HepG2 (cell line): ENCODE measurements around the gene CLPTM1. TPM values are rescaled to one million over a fixed set of nuclear protein-coding genes. Genes with fewer than 3 reads are reported as not detected.

ENCODE experiments used
- ATRX ChIP-seq: sonication (generic); formaldehyde crosslinking; IDR thresholded peaks from 2 replicates; pipeline ENCODE4 v1.4.0; 2020; ENCODE audit warnings: missing genetic modification reagents, borderline replicate concordance
- JUNB ChIP-seq: sonication (generic); formaldehyde crosslinking; IDR thresholded peaks from 2 replicates; pipeline ENCODE4 v1.8.0; 2022; ENCODE audit warnings: missing genetic modification reagents, mild to moderate bottlenecking, borderline replicate concordance
- KDM5B ChIP-seq: sonication (generic); formaldehyde crosslinking; IDR thresholded peaks from 2 replicates; pipeline ENCODE4 v1.4.0; 2020; ENCODE audit warnings: missing genetic modification reagents, mild to moderate bottlenecking, borderline replicate concordance
- KLF12 ChIP-seq: sonication (generic); formaldehyde crosslinking; IDR thresholded peaks from 2 replicates; pipeline ENCODE4 v1.4.0; 2020; ENCODE audit warnings: missing genetic modification reagents, borderline replicate concordance
- NCOA5 ChIP-seq: sonication (generic); formaldehyde crosslinking; IDR thresholded peaks from 2 replicates; pipeline ENCODE4 v1.4.0; 2020; ENCODE audit warnings: missing genetic modification reagents
- NR2F6 ChIP-seq, 2 experiments: IDR thresholded peaks; 2 replicates each; pipeline ENCODE4 v1.6.1; 2016; ENCODE audit warnings: antibody characterized with exemption in 1 of 2, mild to moderate bottlenecking in 1 of 2
- POLR2G ChIP-seq: fragments of 200-400 bp; formaldehyde crosslinking; IDR thresholded peaks from 2 replicates; pipeline ENCODE4 v1.6.1; 2018; ENCODE audit warnings: mild to moderate bottlenecking, low read depth, low read length, moderate library complexity
- SRF ChIP-seq: IDR thresholded peaks from 2 replicates; pipeline ENCODE4 v1.6.1; 2011; ENCODE audit warnings: mild to moderate bottlenecking, low read depth, low read length, moderate library complexity
- SRSF1 ChIP-seq: fragments of 200-400 bp; formaldehyde crosslinking; optimal IDR thresholded peaks from 2 replicates; pipeline ENCODE3; 2017; ENCODE audit warnings: mild to moderate bottlenecking, low read depth, low read length, moderate library complexity
- TEAD3 ChIP-seq: optimal IDR thresholded peaks from 2 replicates; pipeline ENCODE3; 2016; ENCODE audit warnings: borderline replicate concordance
- ZMYM4 ChIP-seq: sonication (generic); formaldehyde crosslinking; IDR thresholded peaks from 2 replicates; pipeline ENCODE4 v1.8.1; 2023; ENCODE audit warnings: mild to moderate bottlenecking, missing genetic modification reagents
- ZNF143 ChIP-seq: sonication (generic); formaldehyde crosslinking; IDR thresholded peaks from 2 replicates; pipeline ENCODE4 v1.4.0; 2020; ENCODE audit warnings: missing genetic modification reagents
- ZNF296 ChIP-seq: sonication (generic); formaldehyde crosslinking; conservative IDR thresholded peaks from 2 replicates; pipeline ENCODE4 v1.5.0; 2020; ENCODE audit warnings: mild to moderate bottlenecking, missing genetic modification reagents
- ZNF607 ChIP-seq: sonication (generic); formaldehyde crosslinking; IDR thresholded peaks from 2 replicates; pipeline ENCODE4 v1.5.1; 2020; ENCODE audit warnings: missing genetic modification reagents, mild to moderate bottlenecking, borderline replicate concordance
- ZNF614 ChIP-seq: IDR thresholded peaks from 2 replicates; pipeline ENCODE4 v1.6.1; 2018; ENCODE audit warnings: missing biosample characterization, missing genetic modification reagents, inconsistent platforms, borderline replicate concordance
- ZNF747 ChIP-seq: sonication (generic); formaldehyde crosslinking; IDR thresholded peaks from 2 replicates; pipeline ENCODE4 v1.8.1; 2023; ENCODE audit warnings: missing genetic modification reagents, mild to moderate bottlenecking, borderline replicate concordance
- ZNF891 ChIP-seq: sonication (generic); formaldehyde crosslinking; IDR thresholded peaks from 2 replicates; pipeline ENCODE4 v1.5.0; 2020; ENCODE audit warnings: mild to moderate bottlenecking, missing genetic modification reagents
- polyA plus RNA-seq, 8 experiments: library from polyadenylated mRNA; depleted of rRNA in 3 of 8; stranded (reverse) in 7 of 8; unstranded in 1 of 8; fragments of >200 nt; fragmentation: Illumina TruSeq in 4 of 8; extraction: Trizol in 4 of 8; gene quantifications; 2 replicates each; pipeline versions ENCODE4 v1.2.1 to v1.2.3, GENCODE V29; 2011 to 2016; ENCODE audit warnings: low read depth in 4 of 8, missing spikeins in 1 of 8, mixed read lengths in 1 of 8; ENCODE audit not compliant: insufficient read depth in 1 of 8
- total RNA-seq, 5 experiments: library from RNA; depleted of rRNA; stranded (reverse); fragments of >200 nt; fragmentation: Illumina TruSeq; extraction: Trizol; gene quantifications; 2 replicates each; pipeline ENCODE4 v1.2.3, GENCODE V29; 2016; ENCODE audit warnings: low read depth in 1 of 5
- TF ChIP-seq, protein P1 (sequence below): sonication (generic); formaldehyde crosslinking; IDR thresholded peaks from 2 replicates; pipeline ENCODE4 v1.9.0; 2021; ENCODE audit warnings: missing genetic modification reagents, mild to moderate bottlenecking, borderline replicate concordance
- TF ChIP-seq, protein P2 (sequence below): sonication (generic); formaldehyde crosslinking; IDR thresholded peaks from 2 replicates; pipeline ENCODE4 v1.4.0; 2020; ENCODE audit warnings: missing genetic modification reagents
- TF ChIP-seq, protein P3 (sequence below): sonication (generic); formaldehyde crosslinking; IDR thresholded peaks from 2 replicates; pipeline ENCODE4 v1.4.0; 2020; ENCODE audit warnings: missing genetic modification reagents

Gene CLPTM1
- total and polyA plus RNA-seq, 2 of the 13 experiments (the other 11 are each of a cell fraction or from before 2014, with no cell fraction given): 34.9 to 42.8 TPM

DNA sequence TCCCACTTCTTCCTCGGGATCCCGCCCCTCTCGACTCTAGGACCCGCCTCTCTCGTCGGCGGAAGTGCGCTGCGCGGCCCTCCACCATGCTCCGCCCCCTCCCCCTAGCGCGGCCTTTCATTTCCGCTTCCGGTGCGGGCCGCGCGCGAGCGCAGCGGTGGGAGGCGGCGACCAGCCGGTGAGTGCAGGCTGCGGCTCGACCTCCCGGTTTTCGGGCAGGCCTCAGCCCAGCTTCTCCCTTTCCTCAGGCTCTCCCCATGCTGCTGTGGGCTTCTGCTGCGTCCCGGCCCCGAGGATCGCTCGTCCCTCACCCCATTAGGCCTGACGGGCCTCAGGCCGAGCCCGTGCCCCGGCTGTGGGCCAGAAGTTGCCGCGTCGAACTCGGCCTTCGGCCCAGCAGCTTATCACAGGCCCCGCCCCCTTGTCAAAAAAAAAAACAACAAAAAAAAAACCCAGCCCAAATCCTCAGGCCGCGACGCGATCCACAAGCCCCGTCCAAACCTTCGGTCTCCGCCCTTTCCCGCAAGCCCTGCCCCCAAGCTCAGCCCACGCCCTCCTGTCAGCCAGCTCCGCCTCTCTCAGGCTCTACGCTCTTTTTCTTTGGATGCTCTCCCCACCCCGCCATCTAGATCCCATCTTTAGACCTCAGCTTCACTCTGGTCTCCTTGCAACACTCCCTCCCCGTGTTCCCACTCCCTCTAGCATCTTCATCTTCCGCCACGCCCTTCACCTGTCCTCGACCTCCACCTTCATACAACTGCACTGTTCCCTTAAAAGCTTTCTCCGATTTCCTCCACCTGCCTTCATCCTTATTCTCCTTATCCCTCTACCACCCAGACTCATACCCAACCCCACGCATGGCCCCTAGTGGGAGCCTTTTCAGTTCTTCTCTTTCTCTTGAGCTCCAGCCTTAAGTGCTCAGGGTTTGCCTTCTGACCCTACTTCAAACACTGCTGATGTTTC lies 84.0 kb downstream of the CLPTM1 start, which contains the start of gene CLASRP (continued):
- TF ChIP-seq ZMYM4 (CRISPR knock-in tag) (peak; percentile 69), ZNF143 (CRISPR knock-in tag) (0 out of 2 replicates have a peak, but pooled peaks have one; percentile 24), ZNF607 (CRISPR knock-in tag) (0 out of 2 replicates have a peak, but pooled peaks have one; percentile 81), SRF (no peak), ZNF891 (CRISPR knock-in tag) (peak; percentile 52; the same call in 1 of the 2 replicates), POLR2G (peak; percentile 95), KDM5B (CRISPR knock-in tag) (peak; percentile 84; the same call in 1 of the 2 replicates), KLF12 (CRISPR knock-in tag) (peak; percentile 61; the same call in 1 of the 2 replicates), JUNB (CRISPR knock-in tag) (no peak), SRSF1 (peak; percentile 77), ZNF747 (CRISPR knock-in tag) (no peak), TEAD3 (CRISPR knock-in tag) (peak; percentile 4), NR2F6 (IDR thresholded peaks at IDR 0.05) (no peak), NR2F6 (CRISPR knock-in tag; IDR thresholded peaks at IDR 0.05) (no peak), ATRX (no peak), ZNF296 (no peak), NCOA5 (CRISPR knock-in tag) (no peak), ZNF614 (CRISPR knock-in tag) (no peak)
- TF ChIP-seq, protein P1, sequence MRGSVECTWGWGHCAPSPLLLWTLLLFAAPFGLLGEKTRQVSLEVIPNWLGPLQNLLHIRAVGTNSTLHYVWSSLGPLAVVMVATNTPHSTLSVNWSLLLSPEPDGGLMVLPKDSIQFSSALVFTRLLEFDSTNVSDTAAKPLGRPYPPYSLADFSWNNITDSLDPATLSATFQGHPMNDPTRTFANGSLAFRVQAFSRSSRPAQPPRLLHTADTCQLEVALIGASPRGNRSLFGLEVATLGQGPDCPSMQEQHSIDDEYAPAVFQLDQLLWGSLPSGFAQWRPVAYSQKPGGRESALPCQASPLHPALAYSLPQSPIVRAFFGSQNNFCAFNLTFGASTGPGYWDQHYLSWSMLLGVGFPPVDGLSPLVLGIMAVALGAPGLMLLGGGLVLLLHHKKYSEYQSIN (CRISPR knock-in tag): no peak
- TF ChIP-seq, protein P2, sequence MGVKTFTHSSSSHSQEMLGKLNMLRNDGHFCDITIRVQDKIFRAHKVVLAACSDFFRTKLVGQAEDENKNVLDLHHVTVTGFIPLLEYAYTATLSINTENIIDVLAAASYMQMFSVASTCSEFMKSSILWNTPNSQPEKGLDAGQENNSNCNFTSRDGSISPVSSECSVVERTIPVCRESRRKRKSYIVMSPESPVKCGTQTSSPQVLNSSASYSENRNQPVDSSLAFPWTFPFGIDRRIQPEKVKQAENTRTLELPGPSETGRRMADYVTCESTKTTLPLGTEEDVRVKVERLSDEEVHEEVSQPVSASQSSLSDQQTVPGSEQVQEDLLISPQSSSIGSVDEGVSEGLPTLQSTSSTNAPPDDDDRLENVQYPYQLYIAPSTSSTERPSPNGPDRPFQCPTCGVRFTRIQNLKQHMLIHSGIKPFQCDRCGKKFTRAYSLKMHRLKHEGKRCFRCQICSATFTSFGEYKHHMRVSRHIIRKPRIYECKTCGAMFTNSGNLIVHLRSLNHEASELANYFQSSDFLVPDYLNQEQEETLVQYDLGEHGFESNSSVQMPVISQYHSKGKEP: peak; percentile 7; the same call in 1 of the 2 replicates
- TF ChIP-seq, protein P3, sequence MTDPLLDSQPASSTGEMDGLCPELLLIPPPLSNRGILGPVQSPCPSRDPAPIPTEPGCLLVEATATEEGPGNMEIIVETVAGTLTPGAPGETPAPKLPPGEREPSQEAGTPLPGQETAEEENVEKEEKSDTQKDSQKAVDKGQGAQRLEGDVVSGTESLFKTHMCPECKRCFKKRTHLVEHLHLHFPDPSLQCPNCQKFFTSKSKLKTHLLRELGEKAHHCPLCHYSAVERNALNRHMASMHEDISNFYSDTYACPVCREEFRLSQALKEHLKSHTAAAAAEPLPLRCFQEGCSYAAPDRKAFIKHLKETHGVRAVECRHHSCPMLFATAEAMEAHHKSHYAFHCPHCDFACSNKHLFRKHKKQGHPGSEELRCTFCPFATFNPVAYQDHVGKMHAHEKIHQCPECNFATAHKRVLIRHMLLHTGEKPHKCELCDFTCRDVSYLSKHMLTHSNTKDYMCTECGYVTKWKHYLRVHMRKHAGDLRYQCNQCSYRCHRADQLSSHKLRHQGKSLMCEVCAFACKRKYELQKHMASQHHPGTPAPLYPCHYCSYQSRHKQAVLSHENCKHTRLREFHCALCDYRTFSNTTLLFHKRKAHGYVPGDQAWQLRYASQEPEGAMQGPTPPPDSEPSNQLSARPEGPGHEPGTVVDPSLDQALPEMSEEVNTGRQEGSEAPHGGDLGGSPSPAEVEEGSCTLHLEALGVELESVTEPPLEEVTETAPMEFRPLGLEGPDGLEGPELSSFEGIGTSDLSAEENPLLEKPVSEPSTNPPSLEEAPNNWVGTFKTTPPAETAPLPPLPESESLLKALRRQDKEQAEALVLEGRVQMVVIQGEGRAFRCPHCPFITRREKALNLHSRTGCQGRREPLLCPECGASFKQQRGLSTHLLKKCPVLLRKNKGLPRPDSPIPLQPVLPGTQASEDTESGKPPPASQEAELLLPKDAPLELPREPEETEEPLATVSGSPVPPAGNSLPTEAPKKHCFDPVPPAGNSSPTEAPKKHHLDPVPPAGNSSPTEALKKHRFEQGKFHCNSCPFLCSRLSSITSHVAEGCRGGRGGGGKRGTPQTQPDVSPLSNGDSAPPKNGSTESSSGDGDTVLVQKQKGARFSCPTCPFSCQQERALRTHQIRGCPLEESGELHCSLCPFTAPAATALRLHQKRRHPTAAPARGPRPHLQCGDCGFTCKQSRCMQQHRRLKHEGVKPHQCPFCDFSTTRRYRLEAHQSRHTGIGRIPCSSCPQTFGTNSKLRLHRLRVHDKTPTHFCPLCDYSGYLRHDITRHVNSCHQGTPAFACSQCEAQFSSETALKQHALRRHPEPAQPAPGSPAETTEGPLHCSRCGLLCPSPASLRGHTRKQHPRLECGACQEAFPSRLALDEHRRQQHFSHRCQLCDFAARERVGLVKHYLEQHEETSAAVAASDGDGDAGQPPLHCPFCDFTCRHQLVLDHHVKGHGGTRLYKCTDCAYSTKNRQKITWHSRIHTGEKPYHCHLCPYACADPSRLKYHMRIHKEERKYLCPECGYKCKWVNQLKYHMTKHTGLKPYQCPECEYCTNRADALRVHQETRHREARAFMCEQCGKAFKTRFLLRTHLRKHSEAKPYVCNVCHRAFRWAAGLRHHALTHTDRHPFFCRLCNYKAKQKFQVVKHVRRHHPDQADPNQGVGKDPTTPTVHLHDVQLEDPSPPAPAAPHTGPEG (CRISPR knock-in tag): no peak; the same call in 1 of the 2 replicates
